DMS153 treated with DMSO at 0.1 percent for 48 hours (cell line): Measurements from ENCODE around the gene TMIE.

Experiments
- DNase-seq: peaks from one replicate; lab custom pipeline; 2025; ENCODE audit not compliant: unreplicated experiment; lab: John Stamatoyannopoulos, UW

TMIE gene

DNA sequence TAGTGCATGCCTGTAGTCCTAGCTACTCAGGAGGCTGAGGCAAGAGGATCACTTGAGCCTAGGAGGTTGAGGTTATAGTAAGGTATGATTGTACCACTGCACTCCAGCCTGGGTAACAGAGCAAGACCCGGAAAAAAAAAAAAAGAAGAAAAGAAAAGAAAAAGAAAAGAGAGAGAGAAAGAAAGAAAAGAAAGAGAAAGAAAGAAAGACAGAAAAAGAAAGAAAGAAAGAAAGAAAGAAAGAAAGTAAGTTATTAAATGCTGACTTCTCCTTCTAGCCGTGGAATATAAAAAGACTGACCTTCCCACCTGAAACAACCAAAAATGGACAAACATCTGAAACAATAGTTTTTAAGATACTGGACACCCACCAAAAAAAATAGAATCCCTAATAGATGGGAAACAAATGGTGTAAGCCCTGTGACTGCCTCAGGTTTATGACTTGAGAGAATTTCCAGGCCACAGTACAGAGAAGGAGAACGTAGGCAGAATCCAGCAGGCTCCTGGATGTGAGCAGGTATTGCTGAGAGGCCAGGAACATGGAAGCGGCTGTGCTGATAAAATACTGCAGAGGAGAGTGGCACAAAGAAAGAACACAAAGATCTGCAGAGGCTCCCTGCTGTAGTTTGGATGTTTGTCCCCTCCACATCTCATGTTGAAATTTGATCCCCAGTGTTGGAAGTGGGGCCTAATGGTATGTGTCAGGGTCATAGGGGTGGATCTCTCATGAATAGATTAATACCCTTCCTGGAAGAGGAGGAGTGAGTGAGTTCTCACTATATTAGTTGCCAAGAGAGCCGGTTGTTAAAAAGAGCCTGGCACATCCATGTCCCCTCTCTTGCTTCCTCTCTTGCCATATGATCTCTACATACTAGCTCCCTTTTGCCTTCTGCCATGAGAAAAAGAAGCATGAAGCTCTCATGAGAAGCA is 58.3 kb downstream of the TMIE start:
- DNase-seq: no peak
